Measurements from ENCODE around the gene PHLDB2. TPM values are rescaled to one million over a fixed set of nuclear protein-coding genes. Genes with fewer than 3 reads are reported as not detected.

The PHLDB2 gene
- total RNA-seq, 1 experiment from 2014 or later, result 143 TPM

DNA sequence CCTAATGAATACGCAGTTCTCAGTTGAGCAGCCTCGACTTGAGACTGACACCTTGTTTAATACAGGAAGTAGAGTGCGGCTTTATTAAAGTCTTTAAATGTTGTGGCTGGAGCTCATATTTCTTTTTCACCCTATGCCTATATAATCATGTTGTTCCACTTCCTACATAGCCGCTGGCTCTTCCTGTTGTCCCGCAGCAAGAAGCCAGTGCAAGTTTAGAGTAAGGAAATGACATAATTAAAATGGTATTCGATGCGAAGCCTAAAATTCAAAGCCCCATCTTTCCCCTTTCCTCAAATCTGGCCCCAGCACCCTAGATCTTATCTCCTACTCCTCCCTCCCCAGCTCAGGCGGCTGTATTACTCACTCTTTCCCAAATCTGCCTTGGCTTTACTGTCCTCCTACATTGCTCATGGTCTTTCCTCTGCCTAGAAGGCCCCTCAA is 7.5 kb upstream of the PHLDB2 start:
- Histone ChIP-seq H3K27me3 (ENCODE audit: insufficient read depth, low read length) (no peaks in the 10 kb centered on the region), H3K9me2 (ENCODE audit: insufficient read depth) (no peaks in the 10 kb centered on the region), H3K4me3 (replicated peaks in 1 of 2; ENCODE audit: low read depth in 1 of 2, low read length in 2 of 2) (peak overlapping the region in 1 of 2 experiments; percentile 29; a peak in 2 of 4 replicates), H3K36me3 (ENCODE audit: control insufficient read depth in 1 of 2, insufficient read depth in 2 of 2, low read length in 2 of 2) (no peaks in the 10 kb centered on the region), H3K9ac (ENCODE audit: low read length) (peak overlapping the region; percentile 47), H4K20me1 (ENCODE audit: insufficient read depth) (no peaks in the 10 kb centered on the region), H3K27ac (ENCODE audit: low read depth, low read length) (peak overlapping the region; percentile 84), H3K79me2 (ENCODE audit: insufficient read depth, low read length) (no peaks in the 10 kb centered on the region), H2AFZ (ENCODE audit: low read depth, low read length, poor library complexity, severe bottlenecking) (peak overlapping the region; percentile 55), H3K4me1 (ENCODE audit: control insufficient read depth in 1 of 2, insufficient read depth in 2 of 2, low read length in 2 of 2) (peaks cover 67 to 98% of the 10 kb centered on the region in 2 experiments), H3K4me2 (ENCODE audit: low read length) (peak overlapping the region; percentile 64), H3K9me3 (ENCODE audit: control insufficient read depth in 1 of 2, insufficient read depth in 1 of 2, low read depth in 1 of 2, low read length in 2 of 2) (no peaks in the 10 kb centered on the region)
- DNase-seq (ENCODE audit: low read depth, low spot score) (peak; percentile 86), ATAC-seq (peak; percentile 55)
- intact Hi-C loops (cut with micrococcal nuclease), result no loop called here
- no TSS peak for BruUV-seq (replicated peaks)
- TF ChIP-seq, protein P1, sequence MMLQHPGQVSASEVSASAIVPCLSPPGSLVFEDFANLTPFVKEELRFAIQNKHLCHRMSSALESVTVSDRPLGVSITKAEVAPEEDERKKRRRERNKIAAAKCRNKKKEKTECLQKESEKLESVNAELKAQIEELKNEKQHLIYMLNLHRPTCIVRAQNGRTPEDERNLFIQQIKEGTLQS (IDR thresholded peaks at IDR 0.05), result peak; percentile 66; the same call in 1 of the 2 replicates
- TF ChIP-seq POLR2A (IDR thresholded peaks at IDR 0.05; ENCODE audit: borderline replicate concordance, extremely low read depth, insufficient read depth, insufficient read length), result no peak
- TF ChIP-seq FOSL1 (IDR thresholded peaks at IDR 0.05; ENCODE audit: low read depth), result peak; percentile 66
- TF ChIP-seq CBX3 (IDR thresholded peaks at IDR 0.05; ENCODE audit: low read depth), result peak; percentile 45
- TF ChIP-seq SRF (IDR thresholded peaks at IDR 0.05; ENCODE audit: low read depth), result no peak
- TF ChIP-seq, protein P2, sequence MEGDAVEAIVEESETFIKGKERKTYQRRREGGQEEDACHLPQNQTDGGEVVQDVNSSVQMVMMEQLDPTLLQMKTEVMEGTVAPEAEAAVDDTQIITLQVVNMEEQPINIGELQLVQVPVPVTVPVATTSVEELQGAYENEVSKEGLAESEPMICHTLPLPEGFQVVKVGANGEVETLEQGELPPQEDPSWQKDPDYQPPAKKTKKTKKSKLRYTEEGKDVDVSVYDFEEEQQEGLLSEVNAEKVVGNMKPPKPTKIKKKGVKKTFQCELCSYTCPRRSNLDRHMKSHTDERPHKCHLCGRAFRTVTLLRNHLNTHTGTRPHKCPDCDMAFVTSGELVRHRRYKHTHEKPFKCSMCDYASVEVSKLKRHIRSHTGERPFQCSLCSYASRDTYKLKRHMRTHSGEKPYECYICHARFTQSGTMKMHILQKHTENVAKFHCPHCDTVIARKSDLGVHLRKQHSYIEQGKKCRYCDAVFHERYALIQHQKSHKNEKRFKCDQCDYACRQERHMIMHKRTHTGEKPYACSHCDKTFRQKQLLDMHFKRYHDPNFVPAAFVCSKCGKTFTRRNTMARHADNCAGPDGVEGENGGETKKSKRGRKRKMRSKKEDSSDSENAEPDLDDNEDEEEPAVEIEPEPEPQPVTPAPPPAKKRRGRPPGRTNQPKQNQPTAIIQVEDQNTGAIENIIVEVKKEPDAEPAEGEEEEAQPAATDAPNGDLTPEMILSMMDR (IDR thresholded peaks at IDR 0.05 in 2 of 3, conservative IDR thresholded peaks at IDR 0.05 in 1 of 3; ENCODE audit: borderline replicate concordance in 1 of 3, insufficient read depth in 1 of 3, low read depth in 2 of 3, low read length in 2 of 3), result no peak
- peak; percentile 33; the same call in 1 of the 2 replicates for TF ChIP-seq POLR2AphosphoS5 (IDR thresholded peaks at IDR 0.05; ENCODE audit: low read depth, low read length)
- TF ChIP-seq YY1 (IDR thresholded peaks at IDR 0.05; ENCODE audit: extremely low read depth, insufficient replicate concordance, low read depth, low read length), result peak; percentile 22
- peak; percentile 88 for TF ChIP-seq JUND (IDR thresholded peaks at IDR 0.05)
- TF ChIP-seq, protein P3, sequence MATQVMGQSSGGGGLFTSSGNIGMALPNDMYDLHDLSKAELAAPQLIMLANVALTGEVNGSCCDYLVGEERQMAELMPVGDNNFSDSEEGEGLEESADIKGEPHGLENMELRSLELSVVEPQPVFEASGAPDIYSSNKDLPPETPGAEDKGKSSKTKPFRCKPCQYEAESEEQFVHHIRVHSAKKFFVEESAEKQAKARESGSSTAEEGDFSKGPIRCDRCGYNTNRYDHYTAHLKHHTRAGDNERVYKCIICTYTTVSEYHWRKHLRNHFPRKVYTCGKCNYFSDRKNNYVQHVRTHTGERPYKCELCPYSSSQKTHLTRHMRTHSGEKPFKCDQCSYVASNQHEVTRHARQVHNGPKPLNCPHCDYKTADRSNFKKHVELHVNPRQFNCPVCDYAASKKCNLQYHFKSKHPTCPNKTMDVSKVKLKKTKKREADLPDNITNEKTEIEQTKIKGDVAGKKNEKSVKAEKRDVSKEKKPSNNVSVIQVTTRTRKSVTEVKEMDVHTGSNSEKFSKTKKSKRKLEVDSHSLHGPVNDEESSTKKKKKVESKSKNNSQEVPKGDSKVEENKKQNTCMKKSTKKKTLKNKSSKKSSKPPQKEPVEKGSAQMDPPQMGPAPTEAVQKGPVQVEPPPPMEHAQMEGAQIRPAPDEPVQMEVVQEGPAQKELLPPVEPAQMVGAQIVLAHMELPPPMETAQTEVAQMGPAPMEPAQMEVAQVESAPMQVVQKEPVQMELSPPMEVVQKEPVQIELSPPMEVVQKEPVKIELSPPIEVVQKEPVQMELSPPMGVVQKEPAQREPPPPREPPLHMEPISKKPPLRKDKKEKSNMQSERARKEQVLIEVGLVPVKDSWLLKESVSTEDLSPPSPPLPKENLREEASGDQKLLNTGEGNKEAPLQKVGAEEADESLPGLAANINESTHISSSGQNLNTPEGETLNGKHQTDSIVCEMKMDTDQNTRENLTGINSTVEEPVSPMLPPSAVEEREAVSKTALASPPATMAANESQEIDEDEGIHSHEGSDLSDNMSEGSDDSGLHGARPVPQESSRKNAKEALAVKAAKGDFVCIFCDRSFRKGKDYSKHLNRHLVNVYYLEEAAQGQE (IDR thresholded peaks at IDR 0.05; ENCODE audit: low read depth), result no peak
- peak; percentile 80 for TF ChIP-seq TCF7L2 (IDR thresholded peaks at IDR 0.05; ENCODE audit: borderline replicate concordance, extremely low read depth, insufficient read depth, insufficient read length)
- TF ChIP-seq CEBPB (IDR thresholded peaks at IDR 0.05; ENCODE audit: low read depth), result peak; percentile 70
- TF ChIP-seq SP1 (IDR thresholded peaks at IDR 0.05; ENCODE audit: low read depth), result peak; percentile 83; the same call in 1 of the 2 replicates
- CTCF ChIA-PET, result interaction anchor here (1.2 kb wide), 2 partner anchors 9 to 162 kb away, joined by 4 read pairs; no protein-coding TSS in a partner anchor
- RAD21 ChIA-PET (ENCODE audit: low non-redundant PET in 1 of 2, low total read pairs in 2 of 2, uncharacterized antibody in 2 of 2, unreplicated experiment in 2 of 2), result interaction anchor here in 1 of 2 experiments (0.5 kb wide), 1 partner anchor 24 kb away, joined by 3 read pairs; no protein-coding TSS in a partner anchor
- POLR2A ChIA-PET, result interaction anchor here (0.8 to 2.0 kb wide), 7 partner anchors 9 to 127 kb away, joined by 3 to 6 read pairs (median 4); no protein-coding TSS in a partner anchor
